ENCODE results near the gene TBXAS1.

GRCh38 chr7:140051820-140052219 lies 222.8 kb downstream of the TBXAS1 start:
- TF ChIP-seq ZBTB33 (IDR thresholded peaks at IDR 0.05) (no peak), CTCF (IDR thresholded peaks at IDR 0.05; ENCODE audit: low read depth, low read length, missing input control) (no peak), RAD21 (IDR thresholded peaks at IDR 0.05) (no peak), YY1 (IDR thresholded peaks at IDR 0.05) (no peak), SP1 (IDR thresholded peaks at IDR 0.05) (no peak), GABPA (IDR thresholded peaks at IDR 0.05 in 1 of 2, conservative IDR thresholded peaks at IDR 0.05 in 1 of 2) (no peak), REST (IDR thresholded peaks at IDR 0.05) (no peak), EGR1 (IDR thresholded peaks at IDR 0.05; ENCODE audit: low read depth in 2 of 2) (no peak), HNF4A (conservative IDR thresholded peaks at IDR 0.05) (no peak), ATF3 (IDR thresholded peaks at IDR 0.05) (no peak)

All from liver (tissue), 3 donors.